Measurements from ENCODE around the gene SPEG.
"Not testable (repeated sequence)": the region's sequence is repeated elsewhere in the genome, so short reads cannot be mapped to it uniquely, and the experiment has no call there.

SPEG gene

DNA sequence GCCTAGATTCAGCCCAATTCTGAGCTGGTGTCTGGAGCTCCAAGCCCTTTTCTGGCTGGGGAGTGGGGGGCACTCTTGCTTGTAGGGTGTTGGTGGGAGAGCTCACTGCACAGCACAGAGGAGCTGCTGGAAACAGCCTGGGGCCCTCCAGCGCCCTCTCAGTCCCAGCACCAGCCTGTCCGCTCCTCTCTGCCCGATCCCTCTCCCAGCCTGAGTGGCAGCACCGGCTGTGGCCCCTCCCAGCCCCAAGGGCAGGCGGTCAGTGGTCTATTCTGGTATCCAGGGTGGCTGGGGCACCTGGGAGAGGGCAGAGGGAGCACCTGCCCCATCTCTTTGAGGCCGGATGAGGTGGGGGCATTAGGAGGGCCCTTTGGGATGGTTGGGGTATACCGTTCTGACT, 29.7 kb upstream of the SPEG start:
- DNase-seq (ENCODE audit: low spot score): no peak

DNA sequence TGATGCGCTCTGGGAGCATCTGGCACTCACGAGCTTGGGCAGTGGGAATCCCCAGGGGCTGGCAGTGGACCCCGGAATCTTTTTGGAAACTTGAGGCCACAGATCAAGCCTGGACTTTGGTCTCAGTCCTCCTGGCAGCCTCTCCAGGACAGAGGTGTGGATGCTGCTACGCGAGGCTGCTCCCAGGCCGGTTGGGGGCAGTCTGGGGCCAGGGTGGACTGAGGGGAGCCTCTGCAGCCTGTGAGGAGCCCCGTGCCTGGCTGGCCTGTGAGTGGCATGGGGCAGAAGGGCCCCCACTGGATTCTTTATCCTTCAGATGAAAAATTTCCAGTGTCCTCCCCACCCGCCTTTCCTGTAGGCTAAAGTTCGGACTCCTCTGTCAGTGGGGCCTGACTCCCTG, 29.2 kb upstream of the SPEG start:
- DNase-seq (ENCODE audit: low spot score): no peak

DNA sequence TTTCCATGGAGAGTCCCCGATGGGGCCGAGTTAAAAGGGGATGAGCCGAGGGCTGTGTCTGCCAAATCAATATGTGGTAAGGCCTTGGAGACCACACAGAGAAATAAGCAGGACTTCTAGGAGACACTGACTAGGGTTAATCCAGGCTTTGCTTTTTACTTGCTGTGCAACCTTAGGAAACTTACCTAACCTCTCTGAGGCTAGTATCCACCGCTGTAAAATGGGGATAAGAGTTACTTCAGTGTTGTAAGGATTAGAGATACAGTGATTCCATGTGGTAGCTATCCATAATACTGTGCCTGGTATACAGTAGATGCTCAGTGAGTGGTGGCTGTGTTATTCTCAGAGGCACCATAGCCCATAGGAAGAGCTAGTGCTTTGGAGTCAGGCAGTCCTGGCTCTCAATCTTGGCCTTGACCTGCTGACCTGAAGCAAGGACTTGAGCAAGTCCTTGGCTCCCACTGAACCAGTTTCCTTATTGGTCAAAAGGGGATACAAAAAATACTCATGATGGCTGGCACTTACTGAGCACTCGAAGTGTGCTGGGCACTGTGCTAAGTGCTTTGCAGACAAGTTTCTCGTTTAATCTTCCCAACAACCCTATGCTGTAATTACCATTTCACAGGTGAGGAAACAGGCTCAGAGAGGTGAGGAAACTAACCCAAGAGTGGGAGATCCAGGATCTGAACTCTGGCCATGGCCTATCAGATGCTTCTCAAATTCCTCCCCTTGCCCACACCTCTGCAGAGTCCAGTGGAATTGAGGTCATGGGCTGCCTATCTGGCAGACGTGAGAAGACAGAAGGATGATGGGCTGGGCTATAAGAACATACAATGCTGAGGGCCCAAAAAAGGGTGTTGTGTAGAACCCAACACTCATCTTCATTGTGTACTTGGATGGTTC, 28.4 kb upstream of the SPEG start:
- no peak for DNase-seq (ENCODE audit: low spot score)

DNA sequence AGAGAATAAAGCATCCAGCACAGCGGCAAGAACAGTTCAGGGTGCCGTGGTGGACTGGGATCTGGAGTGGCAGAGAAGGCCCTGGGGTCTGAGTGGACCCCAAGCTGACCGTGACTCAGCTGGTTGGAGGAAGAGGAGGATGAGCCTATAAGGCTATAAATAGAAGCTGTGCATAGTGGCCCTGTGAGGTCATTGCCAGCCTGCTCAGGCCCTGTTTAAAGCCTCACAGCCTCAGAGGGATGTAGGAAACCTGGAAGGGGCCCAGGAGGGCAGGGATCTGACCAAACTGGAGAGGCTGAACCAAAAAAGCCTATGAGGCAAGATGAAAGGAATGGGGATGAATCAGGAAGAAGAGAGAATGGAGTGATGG, 27.8 kb upstream of the SPEG start:
- no peak for DNase-seq (ENCODE audit: low spot score)

DNA sequence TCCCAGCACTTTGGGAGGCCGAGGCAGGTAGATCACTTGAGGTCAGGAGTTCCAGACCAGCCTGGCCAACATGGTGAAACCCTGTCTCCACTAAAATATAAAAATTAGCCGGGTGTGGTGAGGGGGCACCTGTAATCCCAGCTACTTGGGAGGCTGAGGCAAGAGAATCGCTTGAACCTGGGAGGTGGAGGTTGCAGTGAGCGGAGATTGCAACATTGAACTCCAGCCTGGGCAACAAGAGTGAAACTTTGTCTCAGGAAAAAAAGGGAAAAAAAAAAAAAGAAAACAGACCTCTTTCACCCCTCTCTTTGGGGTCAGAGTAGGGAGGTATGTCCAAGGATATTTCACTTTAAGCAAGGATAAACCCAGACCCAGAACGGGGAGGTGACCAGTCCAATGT, 27.3 kb upstream of the SPEG start:
- DNase-seq (ENCODE audit: low spot score): not testable (repeated sequence)

DNA sequence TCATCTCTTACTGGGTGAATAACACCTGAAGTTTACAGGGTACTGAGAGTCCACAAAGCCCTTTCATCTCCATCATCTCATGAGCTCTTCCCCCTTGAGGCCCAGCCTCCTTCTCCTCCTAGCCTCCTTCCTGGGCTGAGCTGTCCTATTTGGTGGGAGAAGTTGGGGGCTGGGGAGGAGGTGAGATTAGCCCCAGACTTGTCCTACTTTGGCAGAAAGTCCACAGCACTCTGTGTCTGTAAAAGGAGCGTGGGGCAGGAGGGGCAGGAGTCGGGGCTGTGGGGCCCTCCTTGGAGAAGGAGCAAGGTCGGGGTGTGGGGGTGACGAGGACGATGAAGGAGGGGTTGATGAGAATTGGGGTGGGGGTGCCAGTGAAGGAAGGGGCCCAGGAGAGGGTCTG, 26.4 kb upstream of the SPEG start:
- no peak for DNase-seq (ENCODE audit: low spot score)

DNA sequence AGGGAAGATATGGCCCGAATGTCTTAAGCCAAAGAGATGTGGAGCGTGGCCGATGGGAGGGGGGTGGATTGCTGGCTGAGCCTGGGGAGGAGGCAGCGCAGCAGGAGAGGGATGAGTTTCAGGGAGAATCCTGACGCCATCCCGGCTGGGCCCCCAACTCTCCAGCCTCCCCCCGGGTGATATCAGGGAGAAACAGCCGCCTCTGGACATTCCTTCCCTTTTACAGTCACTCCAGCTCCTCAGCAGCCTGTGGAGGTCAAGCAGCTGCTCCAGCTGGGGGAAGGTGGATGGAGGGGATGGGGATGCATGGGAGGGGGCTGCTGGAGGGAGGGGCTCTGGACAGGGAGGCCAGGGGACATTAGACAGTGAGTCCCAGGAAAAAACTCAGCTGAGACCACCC, 26.0 kb upstream of the SPEG start:
- DNase-seq (ENCODE audit: low spot score): no peak

DNA sequence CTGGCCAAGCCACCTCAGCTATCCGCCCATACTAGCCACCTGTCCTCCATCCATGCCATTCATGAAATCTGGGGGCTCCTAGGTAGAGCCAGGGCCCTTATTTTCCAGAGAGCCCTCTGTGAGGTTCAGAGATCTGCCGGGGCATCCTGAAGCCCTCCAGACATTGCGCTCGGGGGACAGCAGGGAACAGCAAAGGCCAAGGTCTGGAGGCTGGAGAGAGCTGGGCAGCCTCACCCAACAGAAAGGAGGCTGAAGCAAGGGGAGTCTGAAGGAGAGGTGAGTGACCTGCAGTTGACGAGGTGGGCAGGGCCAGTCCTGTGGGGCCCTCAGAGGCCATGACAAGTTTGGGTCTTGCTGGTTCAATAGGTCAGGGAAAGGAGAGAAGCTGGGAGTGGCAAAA, 25.0 kb upstream of the SPEG start:
- no peak for DNase-seq (ENCODE audit: low spot score)

DNA sequence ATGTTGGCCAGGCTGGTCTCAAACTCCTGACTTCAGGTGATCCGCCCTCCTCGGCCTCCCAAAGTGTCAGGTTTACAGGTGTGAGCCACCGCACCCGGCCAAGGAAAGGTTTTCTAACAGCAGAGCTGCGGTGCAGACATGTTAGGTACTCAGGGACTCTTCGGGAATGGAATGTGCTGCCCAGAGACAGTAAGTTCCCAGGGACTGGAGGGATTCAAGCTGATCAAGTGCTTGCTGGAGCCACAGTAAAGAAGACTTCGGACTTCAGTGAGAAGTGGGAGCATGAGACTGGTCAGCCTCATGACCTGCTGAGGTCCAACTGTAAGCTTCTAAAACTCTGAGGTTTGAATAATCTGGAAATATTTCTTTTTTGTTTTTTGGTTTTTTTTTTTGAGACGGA, 24.3 kb upstream of the SPEG start:
- no peak for DNase-seq (ENCODE audit: low spot score)

DNA sequence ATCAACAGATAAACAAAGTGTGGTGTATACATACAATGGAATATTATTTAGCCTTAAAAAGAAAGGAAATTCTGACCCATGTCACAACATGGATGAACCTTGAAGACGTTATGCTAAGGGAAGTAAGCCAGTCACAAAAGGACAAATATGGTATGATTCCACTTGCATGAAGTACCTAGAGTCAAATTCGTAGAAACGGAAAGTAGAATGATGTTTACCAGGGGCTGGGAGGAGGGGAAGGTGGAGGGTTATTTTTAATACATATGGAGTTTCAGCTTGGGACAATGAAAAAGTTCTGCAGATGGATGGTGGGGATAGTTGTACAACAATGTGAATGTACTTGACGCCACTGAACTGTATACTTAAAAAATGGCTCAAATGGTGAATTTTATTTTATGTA, 19.8 kb upstream of the SPEG start:
- no peak for DNase-seq (ENCODE audit: low spot score)

DNA sequence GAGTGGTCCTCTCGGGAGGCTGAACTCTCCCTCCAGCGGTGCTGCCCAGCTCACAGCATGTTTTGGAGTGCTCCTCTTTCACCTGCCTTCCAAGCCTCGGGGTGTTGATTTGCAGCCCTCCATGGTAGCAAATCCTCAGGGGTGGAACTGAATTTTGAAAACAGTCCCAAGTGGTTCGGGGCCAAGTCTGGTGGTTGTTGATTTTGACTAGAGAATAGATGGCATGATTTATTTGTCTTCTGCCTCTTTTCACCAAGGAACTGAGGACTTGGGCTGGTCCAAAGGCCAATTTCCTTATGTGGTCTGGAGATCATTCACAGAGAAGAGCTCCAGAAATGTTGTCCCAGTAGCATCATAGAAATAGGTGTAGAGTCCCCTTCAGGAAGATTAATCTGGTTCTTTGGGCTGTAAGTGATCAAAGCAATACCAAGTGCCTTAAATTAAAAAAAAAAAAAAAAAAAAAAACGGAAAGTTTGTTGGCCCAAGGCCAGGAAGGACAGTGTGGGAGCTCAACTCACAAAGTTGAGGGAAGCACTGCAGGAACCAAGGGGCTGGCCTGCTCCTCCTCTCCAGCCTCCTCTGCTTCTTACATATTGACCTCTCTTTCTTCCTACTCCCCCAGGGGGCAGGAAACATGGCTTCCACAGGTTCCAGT, 18.9 kb upstream of the SPEG start:
- no peak for DNase-seq (ENCODE audit: low spot score)

DNA sequence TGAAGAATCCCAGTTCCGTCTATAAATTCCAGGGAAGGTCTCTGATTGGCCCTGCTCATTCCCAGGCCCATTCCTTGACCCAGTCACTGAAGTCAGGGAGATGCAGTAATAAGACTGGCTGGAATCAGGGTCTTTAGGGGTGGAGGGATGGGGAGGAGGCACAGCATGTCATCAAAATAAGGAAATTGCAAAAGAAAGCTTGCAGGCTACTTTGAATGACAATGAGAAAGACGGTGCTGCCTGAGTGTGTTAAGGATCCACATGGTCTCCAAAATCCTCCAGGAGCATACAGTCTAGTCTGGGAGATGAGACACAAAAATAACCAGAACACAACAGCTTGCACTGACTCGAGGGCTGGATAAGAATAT, 18.4 kb upstream of the SPEG start:
- no peak for DNase-seq (ENCODE audit: low spot score)

DNA sequence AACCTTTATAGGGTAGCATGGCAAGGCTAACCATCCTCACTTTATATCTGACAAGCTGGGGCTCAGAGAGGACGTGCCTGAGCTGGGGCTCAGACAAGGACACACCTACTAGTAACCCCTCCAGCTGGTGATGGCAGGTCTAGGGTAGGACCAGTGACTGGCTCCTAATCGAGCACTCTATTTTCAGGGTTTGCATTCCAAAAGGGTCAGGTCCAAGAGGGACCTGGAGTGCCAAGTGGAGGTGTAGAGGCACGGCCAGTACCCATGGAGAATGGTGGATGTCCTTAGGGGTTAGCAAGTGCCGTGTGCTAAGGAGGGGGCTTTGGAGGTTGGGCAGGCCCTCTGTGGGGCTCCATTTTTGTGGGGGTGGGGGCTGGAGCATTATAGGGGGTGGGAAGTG, 17.7 kb upstream of the SPEG start:
- no peak for DNase-seq (ENCODE audit: low spot score)

DNA sequence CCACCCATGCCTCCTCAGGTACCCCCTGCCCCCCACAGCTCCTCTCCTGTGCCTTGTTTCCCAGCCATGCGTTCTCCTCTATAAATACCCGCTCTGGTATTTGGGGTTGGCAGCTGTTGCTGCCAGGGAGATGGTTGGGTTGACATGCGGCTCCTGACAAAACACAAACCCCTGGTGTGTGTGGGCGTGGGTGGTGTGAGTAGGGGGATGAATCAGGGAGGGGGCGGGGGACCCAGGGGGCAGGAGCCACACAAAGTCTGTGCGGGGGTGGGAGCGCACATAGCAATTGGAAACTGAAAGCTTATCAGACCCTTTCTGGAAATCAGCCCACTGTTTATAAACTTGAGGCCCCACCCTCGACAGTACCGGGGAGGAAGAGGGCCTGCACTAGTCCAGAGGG, 17.3 kb upstream of the SPEG start:
- DNase-seq (ENCODE audit: low spot score): no peak

DNA sequence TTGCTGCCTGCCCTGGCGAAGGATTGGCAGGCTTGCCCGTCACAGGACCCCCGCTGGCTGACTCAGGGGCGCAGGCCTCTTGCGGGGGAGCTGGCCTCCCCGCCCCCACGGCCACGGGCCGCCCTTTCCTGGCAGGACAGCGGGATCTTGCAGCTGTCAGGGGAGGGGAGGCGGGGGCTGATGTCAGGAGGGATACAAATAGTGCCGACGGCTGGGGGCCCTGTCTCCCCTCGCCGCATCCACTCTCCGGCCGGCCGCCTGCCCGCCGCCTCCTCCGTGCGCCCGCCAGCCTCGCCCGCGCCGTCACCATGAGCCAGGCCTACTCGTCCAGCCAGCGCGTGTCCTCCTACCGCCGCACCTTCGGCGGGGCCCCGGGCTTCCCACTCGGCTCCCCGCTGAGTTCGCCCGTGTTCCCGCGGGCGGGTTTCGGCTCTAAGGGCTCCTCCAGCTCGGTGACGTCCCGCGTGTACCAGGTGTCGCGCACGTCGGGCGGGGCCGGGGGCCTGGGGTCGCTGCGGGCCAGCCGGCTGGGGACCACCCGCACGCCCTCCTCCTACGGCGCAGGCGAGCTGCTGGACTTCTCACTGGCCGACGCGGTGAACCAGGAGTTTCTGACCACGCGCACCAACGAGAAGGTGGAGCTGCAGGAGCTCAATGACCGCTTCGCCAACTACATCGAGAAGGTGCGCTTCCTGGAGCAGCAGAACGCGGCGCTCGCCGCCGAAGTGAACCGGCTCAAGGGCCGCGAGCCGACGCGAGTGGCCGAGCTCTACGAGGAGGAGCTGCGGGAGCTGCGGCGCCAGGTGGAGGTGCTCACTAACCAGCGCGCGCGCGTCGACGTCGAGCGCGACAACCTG, 16.3 kb upstream of the SPEG start, which contains the start of gene DES:
DES (plus strand) TSS at position 223 of the 857 bp plus-strand sequence; CDS start at position 309, 86 bp downstream.
- no peak for DNase-seq (ENCODE audit: low spot score)

DNA sequence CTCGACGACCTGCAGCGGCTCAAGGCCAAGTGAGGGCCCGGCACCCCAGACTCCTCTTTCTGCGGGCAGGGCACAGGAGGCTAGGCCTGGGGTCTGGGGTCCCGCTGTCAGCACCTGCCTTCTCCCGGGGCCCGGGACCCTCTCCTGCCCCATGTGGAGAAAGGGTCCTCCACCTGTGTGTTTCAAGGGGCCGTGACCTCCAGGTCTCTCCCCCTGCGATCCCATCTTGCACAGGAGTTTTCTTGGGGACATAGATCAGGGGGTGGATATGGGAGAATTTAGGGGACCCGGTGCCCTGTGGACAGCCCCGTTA, 15.7 kb upstream of the SPEG start:
- no peak for DNase-seq (ENCODE audit: low spot score)

DNA sequence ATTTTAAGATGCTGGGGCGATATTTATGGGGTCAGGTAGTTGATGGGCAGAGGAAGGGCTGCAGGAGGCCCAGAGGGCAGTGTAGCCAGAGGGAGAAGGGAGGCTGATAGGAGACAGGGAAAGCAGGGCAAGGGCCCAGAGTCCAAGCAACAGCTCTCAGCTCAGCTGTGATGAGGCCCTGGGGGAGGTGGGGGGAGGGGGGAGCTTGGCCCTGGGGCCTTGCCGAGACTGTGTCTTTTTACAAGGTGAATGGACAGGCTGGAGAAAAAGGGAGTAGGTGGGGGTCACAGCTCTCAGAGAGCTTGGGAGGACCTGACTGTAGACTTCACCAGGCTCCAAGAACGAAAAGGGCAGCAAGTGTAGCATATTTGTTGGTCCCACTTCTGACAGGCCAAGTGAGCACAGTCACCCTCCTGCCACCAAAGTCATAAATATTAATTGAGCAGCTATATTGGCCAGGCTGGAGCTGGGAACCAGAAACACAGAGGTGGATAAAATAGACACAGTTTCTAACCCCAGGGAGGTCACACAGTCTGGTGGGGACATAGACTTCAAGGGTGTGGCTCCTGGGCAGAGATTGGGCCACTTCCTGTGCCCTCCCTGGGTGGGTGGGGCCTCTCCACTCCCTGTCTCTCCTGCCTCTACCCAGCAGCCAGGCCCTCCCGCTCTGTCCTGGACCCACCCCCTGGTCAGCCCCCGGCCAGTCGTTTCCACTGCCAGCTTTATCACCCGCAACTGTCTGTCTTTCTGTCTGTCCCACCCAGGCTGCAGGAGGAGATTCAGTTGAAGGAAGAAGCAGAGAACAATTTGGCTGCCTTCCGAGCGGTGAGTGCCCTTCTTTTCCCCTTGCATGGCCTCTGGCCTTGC, 15.1 kb upstream of the SPEG start:
- no peak for DNase-seq (ENCODE audit: low spot score)

DNA sequence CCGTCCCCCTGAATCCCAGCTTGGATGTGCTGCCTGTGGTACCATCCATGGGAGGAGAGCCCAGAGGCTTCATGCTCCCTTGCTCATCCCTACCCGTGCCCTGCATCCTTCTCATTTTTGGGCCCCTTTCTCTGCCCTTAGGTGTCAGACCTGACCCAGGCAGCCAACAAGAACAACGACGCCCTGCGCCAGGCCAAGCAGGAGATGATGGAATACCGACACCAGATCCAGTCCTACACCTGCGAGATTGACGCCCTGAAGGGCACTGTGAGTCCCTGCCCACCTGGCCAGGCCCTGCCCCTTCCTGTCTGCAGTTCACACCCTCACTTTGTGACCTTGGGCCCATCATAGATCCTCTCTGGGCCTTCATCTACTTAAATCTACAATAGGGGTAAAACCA, 14.0 kb upstream of the SPEG start:
- no peak for DNase-seq (ENCODE audit: low spot score)

DNA sequence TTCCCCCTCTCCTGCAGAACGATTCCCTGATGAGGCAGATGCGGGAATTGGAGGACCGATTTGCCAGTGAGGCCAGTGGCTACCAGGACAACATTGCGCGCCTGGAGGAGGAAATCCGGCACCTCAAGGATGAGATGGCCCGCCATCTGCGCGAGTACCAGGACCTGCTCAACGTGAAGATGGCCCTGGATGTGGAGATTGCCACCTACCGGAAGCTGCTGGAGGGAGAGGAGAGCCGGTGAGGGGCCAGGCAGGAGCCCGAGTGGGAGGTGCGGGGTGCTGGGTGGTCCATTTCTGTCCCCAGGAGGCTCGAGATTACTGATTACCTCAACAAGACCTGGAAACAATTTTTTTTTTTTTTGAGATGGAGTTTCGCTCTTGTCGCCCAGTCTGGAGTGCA, 13.3 kb upstream of the SPEG start:
- no peak for DNase-seq (ENCODE audit: low spot score)

DNA sequence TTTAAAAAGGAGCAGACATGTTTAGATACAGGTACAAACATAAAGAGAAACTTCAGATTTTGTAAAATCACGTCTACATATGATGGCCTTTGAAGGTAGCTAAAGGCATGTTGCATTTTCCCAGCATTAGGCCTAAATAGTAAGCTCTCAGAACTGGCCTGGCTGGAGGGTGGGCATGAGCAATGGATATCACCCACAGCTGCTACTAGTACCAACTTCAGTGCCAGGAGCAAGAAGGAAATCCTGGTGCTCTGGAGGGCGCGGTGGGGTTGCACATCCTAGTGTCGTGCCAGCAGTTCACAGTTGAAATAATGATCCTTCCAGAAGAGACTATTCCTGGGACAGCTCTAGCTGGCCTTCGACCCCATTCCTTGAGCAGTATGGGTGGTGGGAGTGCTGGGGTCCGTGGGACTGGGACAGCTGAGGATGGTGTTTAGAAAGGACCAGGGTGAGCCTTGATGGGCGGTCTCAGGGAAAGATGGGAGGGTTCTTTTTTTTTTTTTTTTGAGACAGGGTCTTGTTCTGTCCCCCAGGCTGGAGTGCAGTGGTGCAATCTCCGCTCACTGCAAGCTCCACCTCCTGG, 11.6 kb upstream of the SPEG start:
- DNase-seq (ENCODE audit: low spot score): no peak

Measured in SK-N-DZ (cell line).